Breast epithelium (tissue), 3 donors: ENCODE measurements around the gene PRR29.

ENCODE experiments used
- POLR2AphosphoS5 ChIP-seq, 3 donors: sonication (generic); formaldehyde crosslinking; IDR thresholded peaks; one replicate each; pipeline ENCODE4 v1.6.1; 2017; ENCODE audit warnings: antibody characterized with exemption in 3 of 3
- TF ChIP-seq, protein P1 (sequence below), 3 donors: fragments of 450-650 bp; IDR thresholded peaks; one replicate each; pipeline ENCODE4 v1.5.1; 2016 to 2017; ENCODE audit warnings: antibody characterized with exemption in 3 of 3, mild to moderate bottlenecking in 3 of 3, moderate library complexity in 3 of 3

GRCh38 chr17:63986821-63987220 lies 11.3 kb upstream of the PRR29 start:
- TF ChIP-seq, protein P1, sequence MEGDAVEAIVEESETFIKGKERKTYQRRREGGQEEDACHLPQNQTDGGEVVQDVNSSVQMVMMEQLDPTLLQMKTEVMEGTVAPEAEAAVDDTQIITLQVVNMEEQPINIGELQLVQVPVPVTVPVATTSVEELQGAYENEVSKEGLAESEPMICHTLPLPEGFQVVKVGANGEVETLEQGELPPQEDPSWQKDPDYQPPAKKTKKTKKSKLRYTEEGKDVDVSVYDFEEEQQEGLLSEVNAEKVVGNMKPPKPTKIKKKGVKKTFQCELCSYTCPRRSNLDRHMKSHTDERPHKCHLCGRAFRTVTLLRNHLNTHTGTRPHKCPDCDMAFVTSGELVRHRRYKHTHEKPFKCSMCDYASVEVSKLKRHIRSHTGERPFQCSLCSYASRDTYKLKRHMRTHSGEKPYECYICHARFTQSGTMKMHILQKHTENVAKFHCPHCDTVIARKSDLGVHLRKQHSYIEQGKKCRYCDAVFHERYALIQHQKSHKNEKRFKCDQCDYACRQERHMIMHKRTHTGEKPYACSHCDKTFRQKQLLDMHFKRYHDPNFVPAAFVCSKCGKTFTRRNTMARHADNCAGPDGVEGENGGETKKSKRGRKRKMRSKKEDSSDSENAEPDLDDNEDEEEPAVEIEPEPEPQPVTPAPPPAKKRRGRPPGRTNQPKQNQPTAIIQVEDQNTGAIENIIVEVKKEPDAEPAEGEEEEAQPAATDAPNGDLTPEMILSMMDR (IDR thresholded peaks at IDR 0.05) = no peak
- TF ChIP-seq POLR2AphosphoS5 (IDR thresholded peaks at IDR 0.05) = no peak
